Astrocyte (in vitro differentiated cells and primary cell): ENCODE data around the gene NID2. TPM values are rescaled to one million over a fixed set of nuclear protein-coding genes. Genes with fewer than 3 reads are reported as not detected.
A peak's percentile ranks its signal among the peaks of the same experiment; 100 is the strongest.

Experiments
- DNase-seq: peaks from one replicate; pipeline ENCODE4 v3.0.0-alpha.2; 2010; ENCODE audit warnings: low read depth
- FAIRE-seq: peaks from 2 replicates; lab custom pipeline; 2011; peaks lifted over from hg19 to GRCh38; lab: Jason Lieb, UNC
- H2AFZ ChIP-seq: 2 replicates; pipeline ENCODE4 v1.6.0; 2012; ENCODE audit warnings: low read depth, low read length, inconsistent platforms
- H3K27ac ChIP-seq: 2 replicates; pipeline ENCODE4 v1.5.1; 2011; ENCODE audit warnings: low read depth, low read length, inconsistent platforms
- H3K27me3 ChIP-seq: 2 replicates; pipeline ENCODE4 v1.6.0; 2011; ENCODE audit warnings: low read length, inconsistent platforms; ENCODE audit not compliant: insufficient read depth
- H3K36me3 ChIP-seq: 2 replicates; pipeline ENCODE4 v1.5.1; 2011; ENCODE audit warnings: low read length, inconsistent platforms; ENCODE audit not compliant: insufficient read depth
- H3K4me1 ChIP-seq: 2 replicates; pipeline ENCODE4 v1.5.1; 2011; ENCODE audit warnings: low read length, inconsistent platforms; ENCODE audit not compliant: insufficient read depth
- H3K4me2 ChIP-seq: 2 replicates; pipeline ENCODE4 v1.6.0; 2012; ENCODE audit warnings: low read length, inconsistent platforms
- H3K4me3 ChIP-seq: 2 replicates; pipeline ENCODE4 v1.5.1; 2011; ENCODE audit warnings: low read depth, mild to moderate bottlenecking, low read length, inconsistent platforms; ENCODE audit not compliant: insufficient read depth
- H3K79me2 ChIP-seq: 2 replicates; pipeline ENCODE4 v1.6.0; 2012; ENCODE audit warnings: mild to moderate bottlenecking, low read length, inconsistent platforms; ENCODE audit not compliant: insufficient read depth
- H3K9ac ChIP-seq: 2 replicates; pipeline ENCODE4 v1.6.0; 2012; ENCODE audit warnings: mild to moderate bottlenecking, low read length, inconsistent platforms
- H3K9me3 ChIP-seq: 2 replicates; pipeline ENCODE4 v1.5.1; 2012; ENCODE audit warnings: low read depth, mild to moderate bottlenecking, low read length, inconsistent platforms; ENCODE audit not compliant: insufficient read depth
- H4K20me1 ChIP-seq: 2 replicates; pipeline ENCODE4 v1.6.0; 2012; ENCODE audit warnings: low read length, inconsistent platforms; ENCODE audit not compliant: insufficient read depth
- H3K27ac Mint-ChIP-seq: one replicate; pipeline ENCODE4 v1.8.0; 2021; ENCODE audit warnings: mild to moderate bottlenecking, mixed read lengths; ENCODE audit not compliant: unreplicated experiment
- H3K27me3 Mint-ChIP-seq: one replicate; pipeline ENCODE4 v1.8.0; 2021; ENCODE audit warnings: low read depth, mixed read lengths; ENCODE audit not compliant: unreplicated experiment
- H3K36me3 Mint-ChIP-seq: one replicate; pipeline ENCODE4 v1.8.0; 2021; ENCODE audit warnings: low read depth, mixed read lengths; ENCODE audit not compliant: unreplicated experiment
- H3K4me1 Mint-ChIP-seq: one replicate; pipeline ENCODE4 v1.8.0; 2021; ENCODE audit warnings: low read depth, mixed read lengths; ENCODE audit not compliant: unreplicated experiment
- H3K4me3 Mint-ChIP-seq: one replicate; pipeline ENCODE4 v1.8.0; 2021; ENCODE audit warnings: mild to moderate bottlenecking, moderate library complexity, mixed read lengths; ENCODE audit not compliant: unreplicated experiment
- H3K9me3 Mint-ChIP-seq: one replicate; pipeline ENCODE4 v1.8.0; 2021; ENCODE audit warnings: mild to moderate bottlenecking, mixed read lengths; ENCODE audit not compliant: unreplicated experiment
- CTCF ChIP-seq: IDR thresholded peaks from 2 replicates; pipeline ENCODE4 v1.5.1; 2011; ENCODE audit warnings: low read depth, mild to moderate bottlenecking, inconsistent platforms, low read length, moderate library complexity; ENCODE audit not compliant: insufficient read depth
- EZH2 ChIP-seq: IDR thresholded peaks from 2 replicates; pipeline ENCODE4 v1.6.1; 2012; ENCODE audit warnings: mild to moderate bottlenecking, low read length, inconsistent platforms; ENCODE audit not compliant: insufficient read depth
- total RNA-seq: library from RNA; stranded (reverse); gene quantifications from 2 replicates; pipeline ENCODE4 v1.2.1, GENCODE V29; 2021

NID2 gene
- total RNA-seq, 1 donor from 2014 or later: 22.3 TPM

DNA sequence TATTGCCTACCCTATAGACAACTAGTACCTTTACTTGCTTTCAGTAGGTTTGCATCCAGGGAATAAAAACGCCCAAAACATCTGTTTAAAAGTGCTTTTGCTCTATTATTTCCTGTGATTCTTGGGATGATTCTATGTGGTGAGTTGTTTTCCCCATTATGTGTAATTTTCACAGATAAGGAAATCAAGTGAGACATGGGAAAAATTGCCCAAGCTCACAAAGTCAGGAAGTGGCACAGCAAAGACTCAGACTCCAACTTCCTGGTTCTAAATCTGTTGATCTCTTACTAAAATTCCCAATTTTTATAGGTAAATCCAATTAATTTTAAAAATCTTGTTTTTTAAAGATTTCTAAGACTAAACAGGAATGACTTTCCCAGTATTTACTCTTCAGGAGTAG, 39.0 kb downstream of the NID2 start:
- no peak overlapping the region for H2AFZ ChIP-seq
- peaks cover 46% of the 10 kb centered on the region for H3K4me1 ChIP-seq
- TF ChIP-seq CTCF: no peak
- H3K27me3 ChIP-seq: no peaks in the 10 kb centered on the region
- H3K4me2 ChIP-seq: no peak overlapping the region
- H3K9me3 ChIP-seq: no peaks in the 10 kb centered on the region
- no peaks in the 10 kb centered on the region for H3K79me2 ChIP-seq
- DNase-seq (no peak), FAIRE-seq (no peak)
- Mint-ChIP-seq H3K4me1 (peaks cover 22% of the 10 kb centered on the region), H3K9me3 (peaks cover 2% of the 10 kb centered on the region), H3K4me3 (no peak overlapping the region), H3K27ac (no peak overlapping the region), H3K36me3 (peaks cover 3% of the 10 kb centered on the region), H3K27me3 (no peaks in the 10 kb centered on the region)
- H3K9ac ChIP-seq: no peak overlapping the region
- peaks cover 2% of the 10 kb centered on the region for H3K36me3 ChIP-seq
- no peak overlapping the region for H3K4me3 ChIP-seq
- H3K27ac ChIP-seq: no peak overlapping the region
- no peaks in the 10 kb centered on the region for H4K20me1 ChIP-seq

DNA sequence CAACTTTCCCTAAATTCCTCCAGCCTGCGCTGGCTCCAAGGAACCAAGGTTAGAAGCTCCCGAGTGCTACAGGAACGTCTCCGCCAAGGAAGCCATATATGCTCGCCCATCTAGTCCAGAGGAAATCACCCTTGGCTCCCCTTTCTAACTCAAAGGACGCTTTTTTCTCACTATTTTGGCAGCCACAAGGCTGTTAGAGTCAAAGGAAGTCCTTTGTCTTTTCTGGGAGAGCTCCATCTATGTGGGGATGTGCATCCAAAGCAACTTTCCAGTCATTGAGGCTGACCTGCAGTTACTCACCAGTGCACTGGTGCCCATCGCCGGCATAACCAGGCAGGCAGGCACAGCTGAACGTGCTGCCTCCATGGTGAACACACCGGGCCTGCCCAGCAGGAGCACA, 42.0 kb downstream of the NID2 start:
- Histone ChIP-seq H3K9me3 (no peaks in the 10 kb centered on the region), H4K20me1 (no peaks in the 10 kb centered on the region), H3K36me3 (peaks cover 2% of the 10 kb centered on the region), H3K9ac (no peak overlapping the region), H3K27ac (no peak overlapping the region), H3K27me3 (no peaks in the 10 kb centered on the region), H2AFZ (no peak overlapping the region), H3K4me2 (no peak overlapping the region), H3K79me2 (no peaks in the 10 kb centered on the region), H3K4me1 (peaks cover 42% of the 10 kb centered on the region), H3K4me3 (no peak overlapping the region)
- FAIRE-seq: no peak
- TF ChIP-seq CTCF (no peak), EZH2 (no peak)
- H3K27me3 Mint-ChIP-seq: no peaks in the 10 kb centered on the region
- H3K9me3 Mint-ChIP-seq: peaks cover 6% of the 10 kb centered on the region
- peaks cover 18% of the 10 kb centered on the region for H3K4me1 Mint-ChIP-seq
- H3K4me3 Mint-ChIP-seq: no peak overlapping the region
- H3K27ac Mint-ChIP-seq: no peak overlapping the region
- no peak for DNase-seq
- H3K36me3 Mint-ChIP-seq: no peaks in the 10 kb centered on the region

GRCh38 chr14:52026017-52026660, 42.7 kb downstream of the NID2 start:
- peaks cover 4% of the 10 kb centered on the region for H3K9me3 Mint-ChIP-seq
- TF ChIP-seq EZH2 (no peak), CTCF (no peak)
- Histone ChIP-seq H3K4me1 (peaks cover 41% of the 10 kb centered on the region), H3K4me3 (no peak overlapping the region), H3K9ac (peak overlapping the region; percentile 60), H2AFZ (no peak overlapping the region), H3K4me2 (peak overlapping the region; percentile 62), H3K9me3 (no peaks in the 10 kb centered on the region), H3K36me3 (peaks cover 2% of the 10 kb centered on the region), H4K20me1 (no peaks in the 10 kb centered on the region), H3K79me2 (no peaks in the 10 kb centered on the region), H3K27me3 (no peaks in the 10 kb centered on the region), H3K27ac (peak overlapping the region; percentile 76)
- H3K36me3 Mint-ChIP-seq: no peaks in the 10 kb centered on the region
- H3K4me3 Mint-ChIP-seq: no peak overlapping the region
- peaks cover 24% of the 10 kb centered on the region for H3K4me1 Mint-ChIP-seq
- DNase-seq (no peak), FAIRE-seq (peak; percentile 47)
- no peak overlapping the region for H3K27ac Mint-ChIP-seq
- no peaks in the 10 kb centered on the region for H3K27me3 Mint-ChIP-seq
